ENCODE data around the gene IFI16. TPM values are rescaled to one million over a fixed set of nuclear protein-coding genes. Genes with fewer than 3 reads are reported as not detected.
"Not testable (repeated sequence)": the region's sequence is repeated elsewhere in the genome, so short reads cannot be mapped to it uniquely, and the experiment has no call there.

Gene IFI16
- total RNA-seq, 1 experiment from 2014 or later = not detected

DNA sequence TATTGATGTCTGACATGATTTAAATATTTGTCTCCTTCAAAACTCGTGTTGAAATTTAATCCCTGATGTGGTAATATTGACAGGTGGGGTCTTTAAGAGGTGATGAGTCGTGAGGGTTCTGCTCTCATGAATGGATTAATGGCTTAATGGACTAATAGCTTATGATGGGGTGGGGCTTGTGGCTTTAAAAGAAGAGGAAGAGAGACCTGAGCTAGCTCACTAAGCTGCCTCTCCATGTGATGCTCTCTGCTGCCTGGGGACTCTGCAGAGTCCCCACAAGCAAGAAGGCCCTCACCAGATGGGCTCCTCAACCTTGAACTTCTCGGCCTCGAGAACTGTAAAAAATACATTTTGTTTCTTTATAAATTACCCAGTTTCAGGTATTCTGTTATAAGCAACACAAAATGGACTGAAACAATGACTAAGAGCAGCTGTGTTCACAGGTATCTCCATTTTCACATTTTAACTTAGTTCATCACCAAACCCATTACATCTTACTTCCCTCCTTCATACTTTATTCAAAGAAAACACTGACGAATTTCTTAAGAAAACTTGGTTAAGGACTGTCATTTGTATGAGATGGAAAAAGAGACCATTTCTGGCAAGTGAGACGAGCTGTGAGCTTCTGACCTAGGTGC is 79.0 kb downstream of the IFI16 start:
- in situ Hi-C loops (cut with HindIII; ENCODE audit: low sequenced_read_pairs) = no loop called here

DNA sequence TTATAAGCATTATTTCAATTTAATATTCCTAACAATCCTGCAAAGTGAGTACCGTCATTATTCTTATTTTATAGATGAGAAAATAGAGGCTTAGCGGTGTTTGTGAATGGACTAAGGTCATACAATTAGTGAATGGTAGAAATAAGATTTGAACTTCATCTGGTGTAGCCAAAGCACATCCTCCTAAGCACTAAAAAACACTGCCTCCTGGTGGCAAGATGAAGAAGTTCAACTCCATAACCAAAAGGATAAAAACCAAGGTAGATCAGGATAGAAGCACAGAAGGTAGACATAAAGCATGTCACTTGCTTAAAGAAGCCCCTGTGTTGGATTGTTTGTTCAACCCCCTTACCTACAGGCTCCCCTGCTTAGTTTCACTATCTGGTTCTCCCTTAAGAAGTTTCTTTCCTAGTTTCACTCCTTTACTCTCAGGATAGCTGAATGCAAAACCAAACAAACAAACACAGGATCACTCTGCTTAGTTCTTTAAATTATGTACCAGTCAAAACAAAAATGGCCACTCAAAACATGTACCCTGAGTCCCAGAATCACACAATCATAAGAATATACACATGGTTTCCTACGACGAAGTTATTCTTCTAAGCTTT is 79.6 kb downstream of the IFI16 start:
- no peak for DNase-seq (ENCODE audit: low spot score)
- in situ Hi-C loops (cut with HindIII; ENCODE audit: low sequenced_read_pairs) = no loop called here

More for the DNA sequence above, 79.0 kb downstream of the IFI16 start:
- DNase-seq (ENCODE audit: low spot score) = no peak

DNA sequence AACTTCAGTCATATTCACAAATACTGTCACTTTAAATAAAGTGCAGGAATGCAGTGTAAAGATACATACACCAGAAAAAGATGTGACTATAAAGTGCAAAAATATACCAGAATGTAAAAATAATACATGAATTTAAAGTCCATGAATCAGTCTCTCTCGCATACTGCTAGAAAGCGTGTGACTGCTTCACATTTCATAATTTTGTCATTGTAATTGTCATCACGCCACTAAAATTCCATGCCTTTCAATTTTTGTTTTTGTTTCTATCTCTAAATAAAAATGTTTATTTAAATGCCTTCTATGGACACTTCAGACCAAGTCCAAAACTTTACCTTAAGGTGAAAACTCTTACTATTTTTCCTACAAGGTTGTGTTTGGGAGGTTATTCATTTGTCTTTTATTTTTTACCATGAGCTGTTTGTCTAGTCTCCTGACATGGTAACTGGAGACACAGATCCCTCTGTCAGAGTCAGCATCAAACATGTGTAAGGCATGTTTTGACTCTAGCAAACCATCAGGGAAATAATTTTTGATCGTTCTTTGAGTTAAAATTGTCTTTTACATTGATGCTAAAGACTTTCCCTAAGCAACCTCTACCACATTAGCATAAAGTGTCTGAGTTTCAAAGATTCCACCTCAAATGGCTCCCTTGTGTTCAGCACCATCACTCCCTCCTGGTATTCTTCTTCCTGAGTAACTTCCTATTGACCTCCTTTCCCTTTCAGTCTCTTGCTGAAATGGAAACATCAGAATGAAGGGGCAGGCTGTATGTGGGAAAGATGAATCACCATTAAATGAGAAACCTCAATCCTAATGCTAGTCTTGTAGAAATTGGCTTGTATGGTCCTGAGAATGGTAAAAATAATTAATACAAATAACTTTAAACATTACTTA is 80.8 kb downstream of the IFI16 start:
- in situ Hi-C loops (cut with HindIII; ENCODE audit: low sequenced_read_pairs) = no loop called here
- no peak for DNase-seq (ENCODE audit: low spot score)

DNA sequence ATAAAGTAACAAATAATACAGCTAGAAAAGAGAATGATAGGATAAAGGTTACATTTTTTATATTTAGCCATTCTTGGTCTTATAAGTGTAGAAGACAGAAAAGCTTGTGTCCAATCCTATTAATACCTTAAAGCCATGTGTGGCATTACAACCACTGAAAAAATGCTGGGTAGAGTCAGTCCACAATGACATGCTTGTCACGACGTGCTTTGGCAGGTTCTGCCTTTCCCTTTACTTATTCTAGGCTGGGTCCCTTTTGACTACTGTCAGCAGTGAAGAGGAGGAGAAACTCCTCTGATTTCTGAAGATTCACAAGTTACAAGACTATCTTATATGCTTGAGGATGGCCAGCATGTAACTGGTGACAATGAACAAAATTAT is 81.5 kb downstream of the IFI16 start:
- in situ Hi-C loops (cut with HindIII; ENCODE audit: low sequenced_read_pairs) = no loop called here

DNA sequence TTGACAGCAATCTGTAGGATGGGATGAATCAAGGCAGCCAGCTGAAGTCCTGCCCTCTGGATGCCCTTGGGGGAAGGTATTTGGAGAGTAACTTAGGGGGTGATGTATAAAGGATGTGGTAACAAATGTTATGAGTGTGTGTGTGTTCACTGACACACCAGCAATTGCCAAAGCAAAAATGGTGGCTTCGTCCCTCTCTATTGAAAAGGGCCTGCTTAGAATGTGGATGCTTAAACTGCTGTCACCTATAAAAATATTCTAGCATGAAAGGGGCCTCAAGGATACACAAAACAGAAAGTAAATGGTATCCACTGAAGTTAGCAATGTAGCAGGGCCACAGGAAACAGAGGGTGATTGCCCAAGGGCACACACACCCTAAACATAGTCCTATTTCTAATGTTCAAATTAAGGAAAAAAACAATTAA is 81.9 kb downstream of the IFI16 start:
- in situ Hi-C loops (cut with HindIII; ENCODE audit: low sequenced_read_pairs) = no loop called here
- DNase-seq (ENCODE audit: low spot score) = no peak

More for the DNA sequence above, 81.5 kb downstream of the IFI16 start:
- no peak for DNase-seq (ENCODE audit: low spot score)

DNA sequence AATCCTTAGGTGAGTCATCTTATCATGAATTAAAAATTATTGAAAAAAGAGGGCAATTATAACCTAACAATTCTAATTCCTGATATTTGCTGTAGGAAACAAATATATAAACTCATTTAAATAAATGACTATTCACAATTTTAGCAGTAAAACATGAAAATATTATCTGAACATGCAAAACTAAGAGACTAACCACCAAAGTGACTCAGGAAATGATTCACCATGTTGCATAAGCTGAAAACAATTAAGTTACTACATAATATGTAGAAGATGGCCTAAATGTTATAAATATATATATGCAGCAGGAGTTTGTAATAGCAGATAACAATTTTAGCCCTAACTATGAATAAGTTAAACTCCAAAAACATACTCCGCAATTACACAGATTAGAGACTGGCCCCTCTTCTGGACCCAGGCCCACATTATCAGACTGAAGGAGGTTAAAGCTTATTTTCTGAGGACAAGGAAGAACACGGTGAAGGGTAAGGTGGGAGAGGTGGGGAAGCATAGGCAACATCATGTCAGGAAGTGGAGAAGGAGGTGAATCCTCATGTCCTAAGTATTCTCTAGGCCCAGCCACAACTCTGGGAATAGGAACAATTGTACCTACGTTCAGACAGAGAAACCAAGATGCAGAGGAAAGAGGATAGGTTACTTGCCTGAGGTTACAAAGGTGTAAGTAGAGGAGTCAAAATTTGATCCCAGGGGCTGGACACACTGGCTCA is 82.5 kb downstream of the IFI16 start:
- DNase-seq (ENCODE audit: low spot score) = no peak

DNA sequence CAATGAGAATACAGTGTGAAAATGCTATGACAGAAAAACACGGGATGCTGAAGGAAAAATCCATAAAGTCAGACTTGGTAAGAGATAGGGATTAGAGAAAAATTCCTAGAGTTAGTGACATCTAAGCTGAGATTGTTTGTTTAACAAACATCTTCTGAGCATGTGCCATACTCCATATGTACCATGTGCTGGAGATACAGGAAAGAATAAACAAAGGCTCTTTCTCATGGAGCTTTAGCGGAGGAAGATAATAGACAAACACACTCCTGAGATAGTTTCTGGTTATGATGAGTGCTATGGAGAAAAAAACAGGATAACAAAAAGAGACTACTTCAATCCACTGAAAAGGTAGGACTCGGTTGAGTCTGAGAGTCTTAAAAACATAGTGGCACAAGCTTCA is 88.9 kb downstream of the IFI16 start:
- in situ Hi-C loops (cut with HindIII; ENCODE audit: low sequenced_read_pairs) = no loop called here
- DNase-seq (ENCODE audit: low spot score) = no peak

More for the DNA sequence above, 82.5 kb downstream of the IFI16 start:
- in situ Hi-C loops (cut with HindIII; ENCODE audit: low sequenced_read_pairs) = no loop called here

DNA sequence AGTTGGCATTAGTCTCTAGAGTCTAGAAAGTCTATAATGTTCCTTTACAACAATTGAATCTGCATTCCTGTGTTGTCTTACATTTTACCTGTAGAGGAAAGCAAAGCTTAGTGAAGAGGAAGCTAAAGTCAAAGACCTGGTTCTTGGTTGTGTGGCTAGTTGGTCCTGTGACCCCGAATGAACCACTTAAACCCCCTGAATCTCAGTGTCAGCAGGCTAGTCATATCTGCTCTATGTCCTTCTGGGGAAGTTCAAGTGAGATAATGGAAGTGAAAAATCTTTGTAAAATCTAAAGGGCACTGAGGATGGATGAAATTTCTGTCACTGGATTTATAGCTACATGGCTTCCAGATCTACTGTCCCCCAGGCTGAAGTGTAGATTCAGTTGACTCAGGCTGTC is 90.9 kb downstream of the IFI16 start:
- no peak for DNase-seq (ENCODE audit: low spot score)
- in situ Hi-C loops (cut with HindIII; ENCODE audit: low sequenced_read_pairs) = no loop called here

DNA sequence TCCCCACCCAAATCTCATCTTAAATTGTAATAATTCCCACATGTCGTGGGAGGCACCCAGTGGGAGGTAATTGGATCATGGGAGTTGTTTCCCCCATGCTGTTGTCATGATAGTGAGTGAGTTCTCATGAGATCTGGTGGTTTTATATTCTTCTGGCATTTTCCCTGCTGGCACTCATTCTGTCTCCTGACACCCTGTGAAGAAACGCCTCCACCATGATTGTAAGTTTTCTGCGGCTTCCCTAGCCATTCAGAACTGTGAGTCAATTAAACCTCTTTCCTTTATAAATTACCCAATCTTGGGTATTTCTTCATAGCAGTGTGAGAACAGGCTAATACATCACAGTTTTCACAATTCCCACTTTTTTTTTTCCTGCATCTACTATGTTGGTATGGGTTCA is 93.3 kb downstream of the IFI16 start:
- DNase-seq (ENCODE audit: low spot score); in situ Hi-C loops (cut with HindIII; ENCODE audit: low sequenced_read_pairs): not testable (repeated sequence)

Other genes with a start within 250 kb of the IFI16 start
- not detected in 2 replicates for gene OR6N1, start 237.7 kb upstream of the IFI16 start, total RNA-seq (2014; rRNA removed; shearing (Covaris generic))
- gene OR6N2, start 228.7 kb upstream of the IFI16 start, total RNA-seq (2014; rRNA removed; shearing (Covaris generic)) = not detected in 2 replicates
- gene MNDA, start 178.6 kb upstream of the IFI16 start, total RNA-seq (2014; rRNA removed; shearing (Covaris generic)) = not detected in 2 replicates
- gene PYHIN1, start 78.4 kb upstream of the IFI16 start, total RNA-seq (2014; rRNA removed; shearing (Covaris generic)) = not detected in 2 replicates
- not detected in 2 replicates for gene AIM2, start 66.9 kb downstream of the IFI16 start, total RNA-seq (2014; rRNA removed; shearing (Covaris generic))
- gene CADM3, start 161.7 kb downstream of the IFI16 start, total RNA-seq (2014; rRNA removed; shearing (Covaris generic)) = not detected in 2 replicates
- not detected in 2 replicates for gene ACKR1, start 195.0 kb downstream of the IFI16 start, total RNA-seq (2014; rRNA removed; shearing (Covaris generic))

Measured in G401 (cell line).